NOMO-1 treated with DMSO at 0.1 percent for 48 hours (cell line): Measurements from ENCODE around the gene PRM1.
"Not testable (repeated sequence)": the region's sequence is repeated elsewhere in the genome, so short reads cannot be mapped to it uniquely, and the experiment has no call there.

Experiments
- DNase-seq: peaks from one replicate; lab custom pipeline; 2025; ENCODE audit not compliant: unreplicated experiment; lab: John Stamatoyannopoulos, UW

PRM1 gene

DNA sequence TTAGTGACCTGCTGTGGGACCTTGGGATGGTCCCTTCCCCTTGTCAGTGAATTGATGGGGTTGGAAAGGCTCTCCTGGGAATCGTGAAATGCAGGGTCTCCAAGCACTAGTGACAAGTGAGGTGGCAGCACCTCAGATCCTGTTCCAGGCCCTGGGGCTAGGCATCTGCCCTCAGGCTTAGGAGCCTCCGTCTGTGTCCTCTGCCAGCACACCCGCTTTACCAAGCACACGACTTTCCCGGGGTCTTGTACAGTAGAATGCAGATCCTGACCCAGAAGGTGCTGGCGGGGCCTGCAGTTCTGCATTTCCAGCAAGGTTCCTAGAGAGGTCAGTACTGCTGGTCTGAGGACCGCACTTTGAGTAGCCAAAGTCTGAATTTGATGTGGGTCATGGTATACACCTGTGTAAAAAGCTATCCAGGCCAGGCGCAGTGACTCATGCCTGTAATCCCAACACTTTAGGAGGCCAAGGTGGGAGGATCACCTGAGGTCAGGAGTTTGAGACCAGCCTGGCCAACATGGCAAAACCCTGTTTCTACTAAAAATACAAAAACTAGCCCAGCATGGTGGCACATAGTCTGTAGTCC, 33.3 kb upstream of the PRM1 start:
- DNase-seq, result no peak

GRCh38 chr16:11313493-11314308, 32.6 kb upstream of the PRM1 start:
- DNase-seq, result no peak

DNA sequence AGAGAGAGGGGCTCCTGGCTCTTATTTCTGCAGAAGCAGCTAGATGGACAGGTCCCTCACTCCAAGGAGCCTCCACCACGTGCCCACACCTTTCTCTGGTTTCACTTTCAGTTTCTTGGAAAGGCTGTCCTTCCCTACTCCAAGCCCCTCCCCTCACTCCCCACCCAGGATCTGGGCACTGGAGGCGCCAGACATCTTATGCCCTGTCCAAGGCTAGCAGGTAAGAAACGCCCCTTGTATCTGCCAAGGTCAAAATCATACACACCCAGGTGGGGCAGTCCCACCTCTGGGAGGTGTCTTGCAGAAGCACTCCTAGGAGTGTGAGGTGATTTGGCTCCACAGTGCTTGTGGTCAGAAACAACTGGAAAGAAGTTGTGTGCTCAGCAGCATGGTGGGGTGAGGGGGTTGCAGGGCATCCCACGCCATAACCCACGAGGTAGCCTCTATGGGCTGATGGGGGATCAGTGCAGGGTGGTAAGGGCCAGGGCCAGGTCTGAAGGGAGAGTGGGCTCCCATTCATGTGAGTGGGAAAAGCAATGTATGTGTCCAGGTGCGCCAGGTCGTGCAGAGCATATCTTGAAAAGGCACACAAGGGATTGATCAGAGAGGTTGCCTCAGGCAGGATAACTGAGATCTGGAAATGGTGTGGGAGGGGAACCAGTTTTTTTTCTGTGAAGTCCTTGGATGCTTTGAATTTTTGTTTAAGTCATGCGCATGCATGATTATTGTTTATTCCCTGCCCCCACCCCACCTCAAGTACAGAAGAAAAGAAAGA, 31.8 kb upstream of the PRM1 start:
- no peak for DNase-seq

DNA sequence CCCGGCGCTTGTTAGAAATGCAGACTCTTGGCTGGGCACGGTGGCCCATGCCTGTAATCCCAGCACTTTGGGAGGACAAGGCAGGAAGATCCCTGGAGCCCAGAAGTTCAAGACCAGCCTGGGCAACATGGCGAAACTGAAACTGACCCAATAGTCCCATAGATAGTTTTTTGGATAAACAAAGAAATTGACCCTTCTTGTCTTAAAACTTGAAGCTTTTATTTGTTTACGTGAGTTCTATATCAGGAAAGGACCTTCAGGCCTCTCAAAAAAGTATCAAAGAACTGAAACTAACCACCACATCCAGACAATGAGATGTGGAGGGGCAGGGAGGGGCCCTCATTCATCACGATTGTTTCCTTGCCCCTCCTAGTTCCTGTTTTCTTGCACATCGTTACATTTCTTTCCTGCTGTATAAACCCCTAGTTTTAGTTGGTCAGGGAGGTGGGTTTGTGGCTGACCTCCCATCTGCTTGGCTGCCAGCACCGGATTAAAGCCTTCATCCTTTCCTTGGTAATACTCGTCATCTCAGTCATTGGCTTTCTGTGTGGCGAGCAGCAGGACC, 29.9 kb upstream of the PRM1 start:
- DNase-seq, result peak; percentile 96

GRCh38 chr16:11310634-11310977, 29.5 kb upstream of the PRM1 start:
- no peak for DNase-seq

DNA sequence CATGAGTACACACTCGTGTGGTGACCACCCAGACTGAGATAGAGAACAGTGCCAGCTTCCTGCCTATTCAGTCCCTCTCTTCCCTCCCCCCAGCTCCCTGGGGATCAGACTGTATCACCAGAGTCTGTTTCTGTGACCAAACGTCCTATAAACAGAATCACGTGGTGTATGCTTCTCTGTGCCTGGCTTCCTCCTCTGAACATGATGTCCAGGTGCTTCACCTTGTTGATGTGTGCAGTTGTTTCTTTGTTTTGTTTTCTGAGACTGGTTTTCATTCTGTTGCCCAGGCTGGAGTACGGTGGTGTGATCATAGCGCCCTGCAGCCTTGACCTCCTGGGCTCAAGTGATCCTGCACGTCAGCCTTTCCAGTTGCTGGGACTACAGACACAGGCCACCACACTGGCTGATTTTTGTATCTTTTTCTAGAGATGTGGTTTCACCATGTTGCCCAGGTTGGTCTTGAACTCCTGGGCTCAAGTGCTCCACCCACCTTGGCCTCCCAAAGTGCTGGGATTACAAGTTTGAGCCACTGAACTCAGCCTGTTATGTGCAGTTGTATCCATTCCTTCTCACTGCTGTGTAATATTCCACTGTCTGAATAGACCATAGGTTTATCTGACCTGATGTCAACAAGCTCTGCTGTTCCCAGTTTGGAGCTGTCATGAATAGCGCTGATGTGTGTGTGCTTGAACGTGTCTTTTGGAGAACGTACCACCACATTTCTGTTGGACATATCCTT, 28.9 kb upstream of the PRM1 start:
- DNase-seq, result no peak

DNA sequence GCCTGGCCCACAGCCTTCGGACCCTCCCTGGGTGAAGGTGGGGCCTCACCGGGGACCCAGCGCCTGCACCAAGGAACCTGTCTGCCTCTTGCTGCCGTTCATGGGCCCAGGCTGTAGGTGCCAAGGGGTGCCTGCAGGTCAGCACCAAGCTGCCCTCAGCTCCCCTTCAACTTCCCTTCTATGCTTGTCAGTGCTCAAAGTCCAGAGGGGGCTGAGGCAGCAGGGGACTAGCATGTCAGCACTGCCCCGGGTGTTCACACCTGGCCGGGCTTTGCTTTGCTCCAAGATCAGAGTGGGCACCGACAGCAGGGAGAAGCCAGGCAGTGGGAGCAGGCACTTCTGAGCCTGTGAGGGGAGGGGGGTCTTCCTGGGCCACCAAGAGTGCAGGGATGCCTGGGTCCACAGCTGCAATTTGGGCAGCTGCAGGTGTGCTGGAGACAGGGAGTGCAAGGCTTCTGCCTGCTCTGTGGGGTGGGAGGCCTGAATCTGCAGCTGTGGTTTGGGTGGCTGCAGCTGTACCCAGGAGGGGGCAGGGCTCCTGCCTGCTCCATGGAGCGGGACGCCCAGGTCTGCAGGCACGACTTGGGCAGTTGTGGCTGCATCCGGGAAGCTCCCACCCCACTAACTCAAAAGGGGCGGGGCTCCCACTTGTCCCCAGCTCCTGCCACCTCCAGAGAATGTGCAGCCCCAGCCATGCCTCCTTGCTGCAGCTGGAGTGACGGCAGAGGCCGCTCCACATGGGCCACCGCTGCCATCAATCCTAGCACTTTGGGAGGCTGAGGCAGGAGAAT, 27.6 kb upstream of the PRM1 start:
- DNase-seq, result no peak

DNA sequence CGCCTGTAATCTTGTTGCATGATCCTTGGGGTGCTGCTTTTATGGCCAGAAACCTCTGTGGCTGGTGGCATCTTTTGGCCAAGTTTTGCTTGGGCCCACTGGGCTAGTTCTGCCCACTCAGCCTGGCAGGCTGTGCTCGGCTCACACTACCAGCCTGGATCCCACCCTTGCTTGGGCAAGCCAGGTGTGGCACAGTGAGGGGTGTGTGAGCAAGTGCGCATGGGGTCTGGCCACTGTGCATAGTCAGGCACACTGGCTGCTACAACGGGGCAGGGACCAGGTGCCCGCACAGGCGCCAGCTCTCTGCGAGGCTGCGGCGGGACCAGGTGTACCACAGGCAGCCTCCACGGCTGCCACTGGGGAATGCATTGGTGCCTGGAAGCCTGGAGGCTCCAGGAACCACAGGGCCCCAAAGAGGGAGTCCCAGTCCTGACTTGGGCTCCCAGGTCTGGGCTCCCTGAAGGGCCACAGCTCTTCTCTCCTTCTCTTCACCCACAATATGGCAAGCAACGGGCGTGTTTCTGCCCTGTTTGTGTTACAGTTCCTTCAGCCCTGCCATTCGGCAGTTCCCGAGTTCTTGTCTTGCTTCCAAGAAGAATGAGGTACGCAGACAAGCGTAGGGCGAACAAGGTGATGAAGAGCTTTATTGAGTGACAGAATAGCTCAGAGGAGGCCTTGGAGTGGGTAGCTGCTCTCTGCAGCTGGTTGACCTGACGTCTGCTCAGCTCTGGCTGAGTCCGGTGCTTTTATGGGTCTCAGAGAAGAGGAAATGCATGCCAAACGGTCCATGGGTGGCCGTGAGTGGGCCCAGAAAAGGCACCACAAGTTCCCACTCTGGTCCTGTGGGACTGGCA, 26.7 kb upstream of the PRM1 start:
- DNase-seq, result no peak

DNA sequence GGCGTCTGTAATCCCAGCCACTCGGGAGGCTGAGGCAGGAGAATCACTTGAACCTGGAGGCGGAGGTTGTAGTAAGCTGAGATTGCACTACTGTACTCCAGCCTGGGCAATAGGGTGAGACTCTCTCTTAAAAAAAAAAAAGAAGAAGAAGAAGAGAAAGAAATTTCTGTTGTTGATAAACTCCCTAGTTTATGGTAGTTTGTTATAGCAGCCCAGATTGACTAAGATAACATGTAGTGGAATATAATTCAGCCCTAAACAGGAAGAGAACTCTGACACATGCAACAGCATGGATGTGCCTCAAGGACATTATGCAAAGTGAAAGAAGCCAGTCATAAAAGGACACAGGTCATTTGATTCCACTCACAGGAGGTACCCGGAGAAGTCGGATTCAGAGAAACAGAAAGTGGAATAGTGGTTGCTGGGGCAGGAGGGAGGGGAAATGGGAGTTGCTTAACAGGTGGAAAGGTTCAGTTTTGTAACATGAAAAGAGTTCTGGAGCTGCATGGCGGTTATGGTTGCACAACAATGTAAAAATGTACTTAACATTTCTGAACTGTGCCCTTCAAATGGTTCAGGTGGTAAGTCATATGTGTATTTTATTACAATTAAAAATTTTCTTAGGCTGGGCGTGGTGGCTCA, 26.0 kb upstream of the PRM1 start:
- DNase-seq, result peak; percentile 96

GRCh38 chr16:11306381-11306780, 25.3 kb upstream of the PRM1 start:
- DNase-seq, result no peak

- no peak for DNase-seq
Observed at GRCh38 chr16:11303405-11304138, 22.4 kb upstream of the PRM1 start.

GRCh38 chr16:11302977-11303376, 21.8 kb upstream of the PRM1 start:
- no peak for DNase-seq

DNA sequence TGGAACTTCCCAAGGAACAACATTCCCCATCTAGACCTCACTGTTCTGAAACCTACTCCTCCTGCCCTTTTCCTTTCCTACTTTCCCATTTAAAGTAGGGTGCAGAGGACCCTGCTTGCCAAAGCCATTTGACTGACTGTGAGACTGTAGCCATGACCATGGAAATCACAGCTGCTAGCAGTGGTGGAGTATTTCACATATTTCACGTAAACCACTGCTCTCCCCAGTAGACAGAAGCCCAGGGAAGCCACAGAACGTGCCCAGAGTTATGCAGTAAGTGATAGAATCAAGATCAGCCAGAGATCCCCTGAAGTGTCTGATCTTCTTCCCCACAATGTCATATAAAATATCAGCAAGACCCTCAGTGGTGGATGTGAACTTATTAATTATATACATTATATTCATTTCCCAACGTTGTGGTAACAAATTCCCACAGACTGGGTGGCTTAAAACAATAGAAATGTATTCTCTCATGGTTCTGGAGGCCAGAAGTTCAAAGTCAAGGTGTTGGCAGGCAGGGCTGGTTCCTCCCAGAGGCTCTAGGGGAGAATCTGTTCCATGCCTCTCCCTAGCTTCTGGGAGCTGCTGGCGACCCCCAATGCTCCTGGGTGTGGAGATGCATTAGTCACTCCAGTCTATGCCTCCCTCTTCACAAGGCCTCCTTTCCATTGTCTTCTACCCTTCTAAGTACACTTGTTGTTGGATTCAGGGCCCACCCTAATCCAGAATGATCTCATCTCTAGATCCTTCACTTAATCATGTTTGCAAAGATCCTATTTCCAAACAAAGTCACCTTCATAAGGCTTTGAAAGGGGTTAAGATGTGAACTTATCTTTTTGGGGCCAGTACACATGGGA, 20.7 kb upstream of the PRM1 start:
- no peak for DNase-seq

GRCh38 chr16:11300560-11300892, 19.4 kb upstream of the PRM1 start:
- no peak for DNase-seq

DNA sequence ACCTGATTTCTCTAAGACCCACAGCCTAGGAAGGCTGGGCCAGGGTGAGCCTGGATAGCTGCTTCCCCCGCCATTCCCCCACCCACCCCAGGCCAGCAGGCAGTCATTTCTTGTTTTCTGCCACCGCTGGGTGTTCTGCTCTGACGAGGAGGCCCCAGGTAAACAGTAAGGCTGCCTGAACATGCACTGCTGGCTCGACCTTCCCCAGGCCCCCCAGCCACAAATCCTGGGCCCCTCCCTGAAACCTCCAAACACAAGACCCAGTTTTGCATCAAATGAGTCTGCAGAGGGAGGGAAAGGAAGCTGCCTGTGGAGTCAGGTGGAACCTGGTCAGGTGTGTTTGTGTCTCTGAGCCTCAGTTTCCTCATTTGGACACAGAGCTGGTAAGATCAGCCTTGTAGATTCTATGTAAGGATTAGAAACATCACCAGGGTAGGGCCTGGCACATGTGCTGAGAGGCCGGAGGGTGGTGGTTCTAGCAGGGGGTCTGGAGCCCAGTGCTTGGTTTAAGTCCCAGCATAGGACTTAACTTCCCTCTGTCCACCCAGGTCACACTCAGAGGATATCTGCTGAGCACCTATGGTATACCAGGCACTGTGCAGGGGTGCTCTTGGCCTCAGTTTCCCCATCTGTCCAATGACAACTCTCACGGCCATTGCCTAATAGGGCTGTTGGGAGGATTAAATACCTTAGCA, 18.9 kb upstream of the PRM1 start:
- no peak for DNase-seq

GRCh38 chr16:11298950-11299547, 17.9 kb upstream of the PRM1 start:
- DNase-seq, result not testable (repeated sequence)
